Activated CD8-positive, alpha-beta memory T cell treated with anti-CD3 and anti-CD28 coated beads, Interleukin-2, amount 50 U/mL, for 24 hours (primary cell): ENCODE data around the gene KIF6.
"Not testable (repeated sequence)": the region's sequence is repeated elsewhere in the genome, so short reads cannot be mapped to it uniquely, and the experiment has no call there.

ENCODE experiments used
- DNase-seq: peaks from one replicate; pipeline ENCODE4 v3.0.0-alpha.2; 2020; ENCODE audit errors: extremely low read depth

Gene KIF6

GRCh38 chr6:39289490-39289889 is 435.7 kb downstream of the KIF6 start:
- no peak for DNase-seq

GRCh38 chr6:39287601-39288000 is 437.6 kb downstream of the KIF6 start:
- DNase-seq = no peak

- not testable (repeated sequence) for DNase-seq
These were observed 438.6 kb downstream of the KIF6 start for GRCh38 chr6:39286596-39286995.

- DNase-seq = no peak
These were observed 442.4 kb downstream of the KIF6 start for GRCh38 chr6:39282774-39283173.

GRCh38 chr6:39281312-39281980 is 443.8 kb downstream of the KIF6 start:
- no peak for DNase-seq

DNA sequence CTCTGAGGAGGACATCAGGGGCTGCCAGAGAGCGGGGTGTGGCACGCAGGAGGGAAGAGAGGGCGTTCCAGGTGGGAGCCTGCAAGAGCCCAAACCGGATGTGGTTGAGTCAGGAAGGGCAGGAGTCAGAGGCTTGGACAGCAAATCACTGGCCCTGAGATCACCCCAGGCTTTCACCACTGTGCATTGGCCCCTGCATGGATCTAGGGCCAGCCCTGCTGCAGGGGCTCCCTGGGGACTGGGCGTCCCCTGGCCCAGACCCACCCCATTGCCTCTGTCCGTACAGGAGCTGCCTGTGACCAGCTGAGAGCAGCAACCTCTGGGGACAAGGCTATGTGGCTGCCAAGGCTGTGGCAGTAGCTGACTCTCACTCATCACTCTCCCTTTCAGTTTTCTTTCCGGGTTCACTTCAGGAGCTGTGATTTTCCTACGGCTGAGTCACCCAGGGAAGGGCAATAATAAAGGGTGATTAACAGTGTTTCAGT is 444.9 kb downstream of the KIF6 start:
- DNase-seq = no peak
